GM23338 (cell line): ENCODE data around the gene PAFAH2. TPM values are rescaled to one million over a fixed set of nuclear protein-coding genes. Genes with fewer than 3 reads are reported as not detected.

Experiments used
- ATAC-seq: fragments of 200-7000 bp; cut with Tn5 transposase; 3 replicates; pipeline ENCODE4 v1.9.1; 2020
- DNase-seq: peaks from one replicate; pipeline ENCODE4 v3.0.0-alpha.2; 2015; ENCODE audit warnings: low spot score
- H2AFZ ChIP-seq: fragments of 200-600 bp; sonication (generic); 2 replicates; pipeline ENCODE4 v1.8.0; 2016; ENCODE audit warnings: antibody characterized with exemption, mild to moderate bottlenecking, moderate library complexity
- H3F3A ChIP-seq: fragments of 200-600 bp; sonication (generic); replicated peaks from 2 replicates; pipeline ENCODE4 v1.8.0; 2017; ENCODE audit warnings: antibody characterized with exemption, mixed run types, low read depth
- H3K27ac ChIP-seq: fragments of 200-600 bp; sonication (generic); 2 replicates; pipeline ENCODE4 v1.6.1; 2016; ENCODE audit warnings: low read depth
- H3K27me3 ChIP-seq: fragments of 200-600 bp; sonication (generic); 2 replicates; pipeline ENCODE4 v1.8.0; 2016; ENCODE audit warnings: mild to moderate bottlenecking, mixed run types, moderate library complexity; ENCODE audit not compliant: insufficient read depth
- H3K36me3 ChIP-seq: fragments of 200-600 bp; sonication (generic); 2 replicates; pipeline ENCODE4 v1.8.0; 2016; ENCODE audit warnings: mild to moderate bottlenecking; ENCODE audit not compliant: insufficient read depth
- H3K4me1 ChIP-seq: fragments of 200-600 bp; sonication (generic); 2 replicates; pipeline ENCODE4 v1.8.0; 2016; ENCODE audit warnings: mild to moderate bottlenecking, moderate library complexity; ENCODE audit not compliant: insufficient read depth
- H3K4me2 ChIP-seq: fragments of 200-600 bp; sonication (generic); 2 replicates; pipeline ENCODE4 v1.7.1; 2017; ENCODE audit warnings: mixed run types
- H3K4me3 ChIP-seq: fragments of 200-600 bp; sonication (generic); 2 replicates; pipeline ENCODE4 v1.6.1; 2016; ENCODE audit warnings: mixed run types
- H3K79me2 ChIP-seq: fragments of 200-600 bp; sonication (generic); replicated peaks from 2 replicates; pipeline ENCODE4 v1.8.0; 2017; ENCODE audit warnings: mild to moderate bottlenecking; ENCODE audit not compliant: insufficient read depth
- H3K9me2 ChIP-seq: fragments of 200-600 bp; sonication (generic); 2 replicates; pipeline ENCODE4 v1.8.0; 2017; ENCODE audit not compliant: insufficient read depth
- H4K20me1 ChIP-seq: fragments of 200-600 bp; sonication (generic); replicated peaks from 2 replicates; pipeline ENCODE4 v1.8.0; 2017; ENCODE audit warnings: mild to moderate bottlenecking; ENCODE audit not compliant: insufficient read depth
- H3K27ac Mint-ChIP-seq: 2 replicates; pipeline ENCODE4 v1.8.0; 2020; ENCODE audit warnings: inconsistent platforms, mild to moderate bottlenecking, moderate library complexity, mixed read lengths
- H3K27me3 Mint-ChIP-seq: 3 replicates; pipeline ENCODE4 v1.8.0; 2022; ENCODE audit warnings: low read depth, mild to moderate bottlenecking, moderate library complexity, mixed read lengths, inconsistent platforms; ENCODE audit not compliant: insufficient read depth, poor library complexity
- H3K36me3 Mint-ChIP-seq: 3 replicates; pipeline ENCODE4 v1.8.0; 2021; ENCODE audit warnings: low read depth, mild to moderate bottlenecking, inconsistent platforms, moderate library complexity, mixed read lengths
- H3K4me1 Mint-ChIP-seq: 3 replicates; pipeline ENCODE4 v1.8.0; 2020; ENCODE audit warnings: mild to moderate bottlenecking, inconsistent platforms, mixed read lengths
- H3K4me3 Mint-ChIP-seq: 3 replicates; pipeline ENCODE4 v1.8.0; 2021; ENCODE audit warnings: moderate library complexity, mild to moderate bottlenecking, inconsistent platforms, mixed read lengths
- H3K9me3 Mint-ChIP-seq: 3 replicates; pipeline ENCODE4 v1.8.0; 2020; ENCODE audit warnings: moderate library complexity, mild to moderate bottlenecking, inconsistent platforms, mixed read lengths
- CREB1 ChIP-seq: fragments of 250-450 bp; sonication (Bioruptor Pico); IDR thresholded peaks from 2 replicates; pipeline ENCODE4 v1.5.0; 2020; ENCODE audit warnings: low read depth, mild to moderate bottlenecking, moderate library complexity
- EZH2 ChIP-seq: fragments of 200-600 bp; sonication (generic); IDR thresholded peaks from one replicate; pipeline ENCODE4 v1.8.0; 2017; ENCODE audit warnings: antibody characterized with exemption, mild to moderate bottlenecking, low read depth; ENCODE audit not compliant: unreplicated experiment
- EZH2phosphoT487 ChIP-seq: fragments of 200-600 bp; sonication (generic); IDR thresholded peaks from one replicate; pipeline ENCODE4 v1.8.1; 2018; ENCODE audit warnings: antibody characterized with exemption; ENCODE audit not compliant: unreplicated experiment
- JUNB ChIP-seq: IDR thresholded peaks from one replicate; pipeline ENCODE4 v1.6.1; 2016; ENCODE audit warnings: antibody characterized with exemption; ENCODE audit not compliant: unreplicated experiment
- NANOG ChIP-seq: IDR thresholded peaks from 2 replicates; pipeline ENCODE4 v1.6.1; 2016; ENCODE audit warnings: antibody characterized with exemption, borderline replicate concordance
- POLR2AphosphoS5 ChIP-seq: IDR thresholded peaks from 2 replicates; pipeline ENCODE4 v1.6.1; 2016; ENCODE audit warnings: antibody characterized with exemption, low read depth
- ZNF331 ChIP-seq: fragments of 250-450 bp; sonication (Bioruptor Pico); IDR thresholded peaks from 2 replicates; pipeline ENCODE4 v1.5.0; 2020; ENCODE audit warnings: low read depth, mild to moderate bottlenecking, moderate library complexity
- polyA plus RNA-seq: library from polyadenylated mRNA; unstranded; fragments of >200 nt; fragmentation: Nextera tagmentation; extraction: Ambion mirVana; gene quantifications from 2 replicates; pipeline ENCODE4 v1.2.1, GENCODE V29; 2016
- total RNA-seq: library from RNA; depleted of rRNA; stranded (reverse); fragments of >200 nt; shearing (Covaris generic); gene quantifications from 2 replicates; pipeline ENCODE4 v1.2.3, GENCODE V29; 2014
- TF ChIP-seq, protein P1 (sequence below): IDR thresholded peaks from one replicate; pipeline ENCODE4 v1.6.1; 2018; ENCODE audit warnings: antibody characterized with exemption; ENCODE audit not compliant: unreplicated experiment
- TF ChIP-seq, protein P2 (sequence below): fragments of 250-450 bp; sonication (Bioruptor Pico); IDR thresholded peaks from 2 replicates; pipeline ENCODE4 v1.5.0; 2020; ENCODE audit warnings: mild to moderate bottlenecking, moderate library complexity
- TF ChIP-seq, protein P3 (sequence below), 2 experiments: fragments of 200-600 bp in 1 of 2; sonication (generic) in 1 of 2; conservative IDR thresholded peaks; 2 replicates each; pipeline versions ENCODE4 v1.5.1 to v1.6.1; 2016 to 2017; ENCODE audit warnings: antibody characterized with exemption in 2 of 2, low read depth in 2 of 2, mild to moderate bottlenecking in 2 of 2, moderate library complexity in 1 of 2

The PAFAH2 gene
- total and polyA plus RNA-seq, 2 experiments from 2014 or later: 5.7 to 10.3 TPM

GRCh38 chr1:26010825-26011224 lies 13.0 kb upstream of the PAFAH2 start:
- Mint-ChIP-seq H3K4me1 (peaks cover 18% of the 10 kb centered on the region), H3K27ac (no peak overlapping the region), H3K36me3 (no peaks in the 10 kb centered on the region), H3K9me3 (no peaks in the 10 kb centered on the region), H3K27me3 (peaks cover 15% of the 10 kb centered on the region), H3K4me3 (no peak overlapping the region)
- Histone ChIP-seq H3K27me3 (no peaks in the 10 kb centered on the region), H3K36me3 (no peaks in the 10 kb centered on the region), H3F3A (0 out of 2 replicates have a peak, but pooled peaks cover 5% of the 10 kb centered on the region), H3K4me1 (peaks cover 13% of the 10 kb centered on the region), H4K20me1 (no peaks in the 10 kb centered on the region), H3K4me2 (peak overlapping the region; percentile 38; the same call in 1 of the 2 replicates), H2AFZ (peak overlapping the region; percentile 86), H3K79me2 (no peaks in the 10 kb centered on the region), H3K9me2 (no peaks in the 10 kb centered on the region), H3K4me3 (no peak overlapping the region), H3K27ac (0 out of 2 replicates have a peak overlapping the region, but pooled peaks have one; percentile 63)
- TF ChIP-seq NANOG (no peak), EZH2phosphoT487 (no peak), JUNB (no peak), POLR2AphosphoS5 (no peak), ZNF331 (CRISPR knock-in tag) (no peak), CREB1 (no peak), EZH2 (no peak)
- TF ChIP-seq, protein P1, sequence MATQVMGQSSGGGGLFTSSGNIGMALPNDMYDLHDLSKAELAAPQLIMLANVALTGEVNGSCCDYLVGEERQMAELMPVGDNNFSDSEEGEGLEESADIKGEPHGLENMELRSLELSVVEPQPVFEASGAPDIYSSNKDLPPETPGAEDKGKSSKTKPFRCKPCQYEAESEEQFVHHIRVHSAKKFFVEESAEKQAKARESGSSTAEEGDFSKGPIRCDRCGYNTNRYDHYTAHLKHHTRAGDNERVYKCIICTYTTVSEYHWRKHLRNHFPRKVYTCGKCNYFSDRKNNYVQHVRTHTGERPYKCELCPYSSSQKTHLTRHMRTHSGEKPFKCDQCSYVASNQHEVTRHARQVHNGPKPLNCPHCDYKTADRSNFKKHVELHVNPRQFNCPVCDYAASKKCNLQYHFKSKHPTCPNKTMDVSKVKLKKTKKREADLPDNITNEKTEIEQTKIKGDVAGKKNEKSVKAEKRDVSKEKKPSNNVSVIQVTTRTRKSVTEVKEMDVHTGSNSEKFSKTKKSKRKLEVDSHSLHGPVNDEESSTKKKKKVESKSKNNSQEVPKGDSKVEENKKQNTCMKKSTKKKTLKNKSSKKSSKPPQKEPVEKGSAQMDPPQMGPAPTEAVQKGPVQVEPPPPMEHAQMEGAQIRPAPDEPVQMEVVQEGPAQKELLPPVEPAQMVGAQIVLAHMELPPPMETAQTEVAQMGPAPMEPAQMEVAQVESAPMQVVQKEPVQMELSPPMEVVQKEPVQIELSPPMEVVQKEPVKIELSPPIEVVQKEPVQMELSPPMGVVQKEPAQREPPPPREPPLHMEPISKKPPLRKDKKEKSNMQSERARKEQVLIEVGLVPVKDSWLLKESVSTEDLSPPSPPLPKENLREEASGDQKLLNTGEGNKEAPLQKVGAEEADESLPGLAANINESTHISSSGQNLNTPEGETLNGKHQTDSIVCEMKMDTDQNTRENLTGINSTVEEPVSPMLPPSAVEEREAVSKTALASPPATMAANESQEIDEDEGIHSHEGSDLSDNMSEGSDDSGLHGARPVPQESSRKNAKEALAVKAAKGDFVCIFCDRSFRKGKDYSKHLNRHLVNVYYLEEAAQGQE: no peak
- TF ChIP-seq, protein P2, sequence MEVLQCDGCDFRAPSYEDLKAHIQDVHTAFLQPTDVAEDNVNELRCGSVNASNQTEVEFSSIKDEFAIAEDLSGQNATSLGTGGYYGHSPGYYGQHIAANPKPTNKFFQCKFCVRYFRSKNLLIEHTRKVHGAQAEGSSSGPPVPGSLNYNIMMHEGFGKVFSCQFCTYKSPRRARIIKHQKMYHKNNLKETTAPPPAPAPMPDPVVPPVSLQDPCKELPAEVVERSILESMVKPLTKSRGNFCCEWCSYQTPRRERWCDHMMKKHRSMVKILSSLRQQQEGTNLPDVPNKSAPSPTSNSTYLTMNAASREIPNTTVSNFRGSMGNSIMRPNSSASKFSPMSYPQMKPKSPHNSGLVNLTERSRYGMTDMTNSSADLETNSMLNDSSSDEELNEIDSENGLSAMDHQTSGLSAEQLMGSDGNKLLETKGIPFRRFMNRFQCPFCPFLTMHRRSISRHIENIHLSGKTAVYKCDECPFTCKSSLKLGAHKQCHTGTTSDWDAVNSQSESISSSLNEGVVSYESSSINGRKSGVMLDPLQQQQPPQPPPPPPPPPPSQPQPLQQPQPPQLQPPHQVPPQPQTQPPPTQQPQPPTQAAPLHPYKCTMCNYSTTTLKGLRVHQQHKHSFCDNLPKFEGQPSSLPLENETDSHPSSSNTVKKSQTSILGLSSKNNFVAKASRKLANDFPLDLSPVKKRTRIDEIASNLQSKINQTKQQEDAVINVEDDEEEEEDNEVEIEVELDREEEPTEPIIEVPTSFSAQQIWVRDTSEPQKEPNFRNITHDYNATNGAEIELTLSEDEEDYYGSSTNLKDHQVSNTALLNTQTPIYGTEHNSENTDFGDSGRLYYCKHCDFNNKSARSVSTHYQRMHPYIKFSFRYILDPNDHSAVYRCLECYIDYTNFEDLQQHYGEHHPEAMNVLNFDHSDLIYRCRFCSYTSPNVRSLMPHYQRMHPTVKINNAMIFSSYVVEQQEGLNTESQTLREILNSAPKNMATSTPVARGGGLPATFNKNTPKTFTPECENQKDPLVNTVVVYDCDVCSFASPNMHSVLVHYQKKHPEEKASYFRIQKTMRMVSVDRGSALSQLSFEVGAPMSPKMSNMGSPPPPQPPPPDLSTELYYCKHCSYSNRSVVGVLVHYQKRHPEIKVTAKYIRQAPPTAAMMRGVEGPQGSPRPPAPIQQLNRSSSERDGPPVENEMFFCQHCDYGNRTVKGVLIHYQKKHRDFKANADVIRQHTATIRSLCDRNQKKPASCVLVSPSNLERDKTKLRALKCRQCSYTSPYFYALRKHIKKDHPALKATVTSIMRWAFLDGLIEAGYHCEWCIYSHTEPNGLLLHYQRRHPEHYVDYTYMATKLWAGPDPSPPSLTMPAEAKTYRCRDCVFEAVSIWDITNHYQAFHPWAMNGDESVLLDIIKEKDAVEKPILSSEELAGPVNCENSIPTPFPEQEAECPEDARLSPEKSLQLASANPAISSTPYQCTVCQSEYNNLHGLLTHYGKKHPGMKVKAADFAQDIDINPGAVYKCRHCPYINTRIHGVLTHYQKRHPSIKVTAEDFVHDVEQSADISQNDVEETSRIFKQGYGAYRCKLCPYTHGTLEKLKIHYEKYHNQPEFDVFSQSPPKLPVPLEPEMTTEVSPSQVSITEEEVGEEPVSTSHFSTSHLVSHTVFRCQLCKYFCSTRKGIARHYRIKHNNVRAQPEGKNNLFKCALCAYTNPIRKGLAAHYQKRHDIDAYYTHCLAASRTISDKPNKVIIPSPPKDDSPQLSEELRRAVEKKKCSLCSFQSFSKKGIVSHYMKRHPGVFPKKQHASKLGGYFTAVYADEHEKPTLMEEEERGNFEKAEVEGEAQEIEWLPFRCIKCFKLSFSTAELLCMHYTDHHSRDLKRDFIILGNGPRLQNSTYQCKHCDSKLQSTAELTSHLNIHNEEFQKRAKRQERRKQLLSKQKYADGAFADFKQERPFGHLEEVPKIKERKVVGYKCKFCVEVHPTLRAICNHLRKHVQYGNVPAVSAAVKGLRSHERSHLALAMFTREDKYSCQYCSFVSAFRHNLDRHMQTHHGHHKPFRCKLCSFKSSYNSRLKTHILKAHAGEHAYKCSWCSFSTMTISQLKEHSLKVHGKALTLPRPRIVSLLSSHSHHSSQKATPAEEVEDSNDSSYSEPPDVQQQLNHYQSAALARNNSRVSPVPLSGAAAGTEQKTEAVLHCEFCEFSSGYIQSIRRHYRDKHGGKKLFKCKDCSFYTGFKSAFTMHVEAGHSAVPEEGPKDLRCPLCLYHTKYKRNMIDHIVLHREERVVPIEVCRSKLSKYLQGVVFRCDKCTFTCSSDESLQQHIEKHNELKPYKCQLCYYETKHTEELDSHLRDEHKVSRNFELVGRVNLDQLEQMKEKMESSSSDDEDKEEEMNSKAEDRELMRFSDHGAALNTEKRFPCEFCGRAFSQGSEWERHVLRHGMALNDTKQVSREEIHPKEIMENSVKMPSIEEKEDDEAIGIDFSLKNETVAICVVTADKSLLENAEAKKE (CRISPR knock-in tag): no peak
- TF ChIP-seq, protein P3, sequence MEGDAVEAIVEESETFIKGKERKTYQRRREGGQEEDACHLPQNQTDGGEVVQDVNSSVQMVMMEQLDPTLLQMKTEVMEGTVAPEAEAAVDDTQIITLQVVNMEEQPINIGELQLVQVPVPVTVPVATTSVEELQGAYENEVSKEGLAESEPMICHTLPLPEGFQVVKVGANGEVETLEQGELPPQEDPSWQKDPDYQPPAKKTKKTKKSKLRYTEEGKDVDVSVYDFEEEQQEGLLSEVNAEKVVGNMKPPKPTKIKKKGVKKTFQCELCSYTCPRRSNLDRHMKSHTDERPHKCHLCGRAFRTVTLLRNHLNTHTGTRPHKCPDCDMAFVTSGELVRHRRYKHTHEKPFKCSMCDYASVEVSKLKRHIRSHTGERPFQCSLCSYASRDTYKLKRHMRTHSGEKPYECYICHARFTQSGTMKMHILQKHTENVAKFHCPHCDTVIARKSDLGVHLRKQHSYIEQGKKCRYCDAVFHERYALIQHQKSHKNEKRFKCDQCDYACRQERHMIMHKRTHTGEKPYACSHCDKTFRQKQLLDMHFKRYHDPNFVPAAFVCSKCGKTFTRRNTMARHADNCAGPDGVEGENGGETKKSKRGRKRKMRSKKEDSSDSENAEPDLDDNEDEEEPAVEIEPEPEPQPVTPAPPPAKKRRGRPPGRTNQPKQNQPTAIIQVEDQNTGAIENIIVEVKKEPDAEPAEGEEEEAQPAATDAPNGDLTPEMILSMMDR (conservative IDR thresholded peaks at IDR 0.05; ENCODE audit: low read depth in 2 of 2): no peak
- peak; percentile 59 for DNase-seq
- peak; percentile 92 for ATAC-seq
